Ishikawa (cell line): Measurements from ENCODE around the gene CHMP2A.

Experiments
- RAD21 ChIP-seq: IDR thresholded peaks from 2 replicates; pipeline ENCODE4 v1.6.1; 2012; ENCODE audit warnings: low read depth
- YY1 ChIP-seq: IDR thresholded peaks from 2 replicates; pipeline ENCODE4 v1.6.1; 2012; ENCODE audit warnings: low read depth
- TF ChIP-seq, protein P1 (sequence below): IDR thresholded peaks from 2 replicates; pipeline ENCODE4 v1.6.1; 2012
- TF ChIP-seq, protein P2 (sequence below): IDR thresholded peaks from 2 replicates; pipeline ENCODE4 v1.6.1; 2012; ENCODE audit warnings: low read depth, mild to moderate bottlenecking

DNA sequence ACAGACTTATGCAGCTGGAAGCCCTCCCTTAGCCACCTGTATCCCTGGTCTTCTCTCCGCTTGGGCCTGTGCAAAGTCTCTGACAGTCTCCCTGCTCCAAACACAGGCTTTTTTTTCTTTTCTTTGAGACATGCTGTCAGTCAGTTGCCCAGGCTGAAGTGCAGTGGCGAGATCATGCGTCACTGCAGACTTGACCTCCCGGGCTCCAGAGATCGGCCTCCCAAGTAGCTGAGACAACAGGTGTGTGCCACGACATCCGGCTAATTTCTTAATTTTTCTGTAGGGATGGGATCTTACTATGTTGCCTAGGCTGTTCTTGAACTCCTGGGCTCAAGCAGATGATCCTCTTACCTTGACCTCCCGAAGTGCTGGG, 16.7 kb upstream of the CHMP2A start:
- TF ChIP-seq RAD21 (no peak), YY1 (no peak)
- TF ChIP-seq, protein P1, sequence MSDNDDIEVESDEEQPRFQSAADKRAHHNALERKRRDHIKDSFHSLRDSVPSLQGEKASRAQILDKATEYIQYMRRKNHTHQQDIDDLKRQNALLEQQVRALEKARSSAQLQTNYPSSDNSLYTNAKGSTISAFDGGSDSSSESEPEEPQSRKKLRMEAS = no peak
- TF ChIP-seq, protein P2, sequence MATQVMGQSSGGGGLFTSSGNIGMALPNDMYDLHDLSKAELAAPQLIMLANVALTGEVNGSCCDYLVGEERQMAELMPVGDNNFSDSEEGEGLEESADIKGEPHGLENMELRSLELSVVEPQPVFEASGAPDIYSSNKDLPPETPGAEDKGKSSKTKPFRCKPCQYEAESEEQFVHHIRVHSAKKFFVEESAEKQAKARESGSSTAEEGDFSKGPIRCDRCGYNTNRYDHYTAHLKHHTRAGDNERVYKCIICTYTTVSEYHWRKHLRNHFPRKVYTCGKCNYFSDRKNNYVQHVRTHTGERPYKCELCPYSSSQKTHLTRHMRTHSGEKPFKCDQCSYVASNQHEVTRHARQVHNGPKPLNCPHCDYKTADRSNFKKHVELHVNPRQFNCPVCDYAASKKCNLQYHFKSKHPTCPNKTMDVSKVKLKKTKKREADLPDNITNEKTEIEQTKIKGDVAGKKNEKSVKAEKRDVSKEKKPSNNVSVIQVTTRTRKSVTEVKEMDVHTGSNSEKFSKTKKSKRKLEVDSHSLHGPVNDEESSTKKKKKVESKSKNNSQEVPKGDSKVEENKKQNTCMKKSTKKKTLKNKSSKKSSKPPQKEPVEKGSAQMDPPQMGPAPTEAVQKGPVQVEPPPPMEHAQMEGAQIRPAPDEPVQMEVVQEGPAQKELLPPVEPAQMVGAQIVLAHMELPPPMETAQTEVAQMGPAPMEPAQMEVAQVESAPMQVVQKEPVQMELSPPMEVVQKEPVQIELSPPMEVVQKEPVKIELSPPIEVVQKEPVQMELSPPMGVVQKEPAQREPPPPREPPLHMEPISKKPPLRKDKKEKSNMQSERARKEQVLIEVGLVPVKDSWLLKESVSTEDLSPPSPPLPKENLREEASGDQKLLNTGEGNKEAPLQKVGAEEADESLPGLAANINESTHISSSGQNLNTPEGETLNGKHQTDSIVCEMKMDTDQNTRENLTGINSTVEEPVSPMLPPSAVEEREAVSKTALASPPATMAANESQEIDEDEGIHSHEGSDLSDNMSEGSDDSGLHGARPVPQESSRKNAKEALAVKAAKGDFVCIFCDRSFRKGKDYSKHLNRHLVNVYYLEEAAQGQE = no peak
